KOPT-K1 (cell line): ENCODE measurements around the gene GLRA3.

ENCODE experiments used
- H3K27ac ChIP-seq: fragments of 200-600 bp; sonication (generic); 2 replicates; pipeline ENCODE4 v1.5.1; 2016; ENCODE audit warnings: antibody characterized with exemption, mild to moderate bottlenecking, low read depth, low read length; ENCODE audit not compliant: poor library complexity, severe bottlenecking
- H3K36me3 ChIP-seq: fragments of 200-600 bp; sonication (generic); 2 replicates; pipeline ENCODE4 v1.5.1; 2017; ENCODE audit warnings: antibody characterized with exemption, mild to moderate bottlenecking, low read length, moderate library complexity; ENCODE audit not compliant: insufficient read depth
- H3K9me3 ChIP-seq: fragments of 200-600 bp; sonication (generic); 2 replicates; pipeline ENCODE4 v1.5.1; 2017; ENCODE audit warnings: antibody characterized with exemption, low read length, mild to moderate bottlenecking; ENCODE audit not compliant: insufficient read depth, poor library complexity, severe bottlenecking

Gene GLRA3

DNA sequence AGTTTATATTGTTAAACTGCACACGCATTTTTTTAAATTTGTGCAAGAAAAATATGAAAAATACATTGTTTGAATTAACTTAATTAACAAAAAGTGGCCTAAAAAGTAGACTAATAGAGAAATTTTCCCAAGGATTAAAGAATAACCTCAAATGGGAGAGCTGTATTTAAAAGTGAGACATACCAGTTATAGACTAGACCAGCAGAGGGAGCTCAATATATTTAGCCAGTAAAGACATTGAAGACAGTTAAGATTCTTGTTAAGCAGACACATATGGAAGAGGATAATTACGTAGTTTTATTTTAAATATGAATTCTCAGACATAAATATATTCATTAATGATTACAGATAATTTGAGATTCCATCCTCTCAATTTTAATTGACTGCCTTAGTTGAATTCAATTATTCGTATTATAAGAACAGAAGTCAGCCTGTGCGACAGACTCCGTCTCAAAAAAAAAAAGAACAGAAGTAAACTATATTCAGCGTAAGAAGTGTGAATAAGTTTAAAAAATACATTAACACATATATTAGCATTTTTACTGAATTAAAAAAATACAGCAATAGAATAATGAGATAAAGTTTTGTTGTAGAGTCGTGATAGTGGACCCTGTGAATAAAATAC is 64.8 kb downstream of the GLRA3 start:
- H3K36me3 ChIP-seq: no peaks in the 10 kb centered on the region
- H3K27ac ChIP-seq: no peak overlapping the region
- no peaks in the 10 kb centered on the region for H3K9me3 ChIP-seq

DNA sequence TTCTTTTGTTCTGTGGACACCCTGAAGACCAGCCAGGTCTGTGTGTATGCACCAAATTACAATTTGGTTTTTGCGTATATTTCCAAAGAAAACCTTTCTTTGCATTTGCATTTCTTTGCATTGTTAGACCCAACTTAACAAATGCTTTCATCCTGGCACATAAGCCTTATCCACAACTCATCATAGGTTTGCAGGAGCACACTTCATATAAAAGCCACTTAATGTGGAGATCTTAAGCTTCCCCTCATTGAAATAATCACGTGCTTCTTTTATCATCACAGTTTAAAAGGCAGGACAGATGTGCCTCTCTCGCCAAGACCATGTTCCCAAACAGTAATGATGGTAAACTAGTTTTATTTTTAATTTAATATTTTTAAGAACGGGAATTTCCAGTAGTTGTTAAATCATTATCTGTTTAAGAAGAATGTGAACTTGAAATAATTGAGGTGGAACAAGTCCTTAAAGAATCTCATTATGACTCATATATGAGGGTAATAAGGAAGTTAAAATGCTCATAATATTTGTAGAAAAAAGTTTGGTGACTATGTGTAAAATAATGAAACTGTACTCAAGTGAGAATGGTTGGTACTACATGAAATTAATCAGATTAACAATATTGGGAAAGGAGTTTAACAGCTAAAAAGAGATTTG is 65.5 kb downstream of the GLRA3 start:
- Histone ChIP-seq H3K27ac (no peak overlapping the region), H3K9me3 (no peaks in the 10 kb centered on the region), H3K36me3 (no peaks in the 10 kb centered on the region)

- Histone ChIP-seq H3K9me3 (no peaks in the 10 kb centered on the region), H3K36me3 (no peaks in the 10 kb centered on the region), H3K27ac (no peak overlapping the region)
Observed at GRCh38 chr4:174761451-174761850, 67.6 kb downstream of the GLRA3 start.

DNA sequence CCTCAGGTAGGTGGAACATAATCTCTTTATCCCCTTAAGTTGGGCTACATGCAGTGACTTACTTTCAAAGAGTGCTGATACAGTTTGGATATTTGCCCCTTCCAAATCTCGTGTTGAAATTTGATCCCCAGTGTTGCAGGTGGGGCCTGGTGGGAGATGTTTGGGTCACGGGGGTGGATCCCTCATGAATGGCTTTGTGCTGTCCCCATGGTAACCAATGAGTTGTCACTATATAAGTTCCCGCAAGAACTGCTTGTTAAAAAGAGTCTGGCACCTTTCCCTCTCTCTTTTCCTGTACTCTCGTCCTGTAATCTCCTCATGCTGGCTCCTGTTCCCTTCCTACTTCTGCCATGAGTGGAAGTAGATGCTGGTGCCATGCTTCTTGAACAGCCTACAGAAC is 71.3 kb downstream of the GLRA3 start:
- H3K36me3 ChIP-seq: no peaks in the 10 kb centered on the region
- H3K27ac ChIP-seq: no peak overlapping the region
- H3K9me3 ChIP-seq: no peaks in the 10 kb centered on the region

DNA sequence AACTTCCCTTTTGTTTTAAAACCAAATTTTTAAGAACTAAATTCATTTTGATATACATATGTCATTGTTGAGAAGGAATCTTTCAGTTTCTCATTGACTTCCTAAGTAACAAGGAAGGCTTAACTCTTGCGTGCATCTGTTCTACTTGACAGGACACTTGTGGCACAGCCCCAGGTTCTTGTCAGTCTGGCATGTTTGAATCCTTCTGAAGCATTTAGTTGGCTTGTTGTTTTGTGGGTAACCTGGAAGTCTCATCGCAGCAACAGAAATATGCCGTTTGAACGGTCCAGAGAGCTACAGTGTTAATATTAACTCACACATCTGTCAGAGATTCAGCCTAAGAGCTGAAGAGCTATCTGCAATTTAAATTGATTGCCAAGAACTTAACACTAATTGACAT is 76.0 kb downstream of the GLRA3 start:
- Histone ChIP-seq H3K9me3 (no peaks in the 10 kb centered on the region), H3K27ac (no peak overlapping the region), H3K36me3 (no peaks in the 10 kb centered on the region)

- Histone ChIP-seq H3K9me3 (no peaks in the 10 kb centered on the region), H3K27ac (no peak overlapping the region), H3K36me3 (no peaks in the 10 kb centered on the region)
Observed at GRCh38 chr4:174752026-174752425, 77.0 kb downstream of the GLRA3 start.

DNA sequence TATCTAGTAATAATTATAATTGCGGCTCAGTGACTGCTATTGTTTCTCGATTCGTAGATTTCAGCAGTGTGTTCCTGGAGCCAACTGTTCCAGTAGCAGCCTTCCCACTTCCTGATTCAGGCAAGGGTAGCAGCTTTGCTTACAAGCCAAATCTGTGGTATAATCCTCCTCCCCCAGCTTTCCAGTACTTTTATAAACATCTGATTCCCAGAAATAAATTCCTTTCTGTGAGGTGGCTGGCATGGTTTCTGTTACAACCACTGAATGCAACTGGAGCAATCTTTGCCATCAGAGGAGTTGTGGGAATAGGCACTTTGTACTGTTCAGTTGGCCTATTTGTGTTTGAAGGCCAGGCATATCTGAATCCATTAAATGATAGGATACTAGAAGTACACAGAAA is 80.0 kb downstream of the GLRA3 start:
- Histone ChIP-seq H3K9me3 (no peaks in the 10 kb centered on the region), H3K27ac (no peak overlapping the region), H3K36me3 (no peaks in the 10 kb centered on the region)

- no peaks in the 10 kb centered on the region for H3K9me3 ChIP-seq
- H3K36me3 ChIP-seq: no peaks in the 10 kb centered on the region
- no peak overlapping the region for H3K27ac ChIP-seq
Observed at GRCh38 chr4:174746710-174747109, 82.3 kb downstream of the GLRA3 start.

- Histone ChIP-seq H3K9me3 (no peaks in the 10 kb centered on the region), H3K36me3 (no peaks in the 10 kb centered on the region), H3K27ac (no peak overlapping the region)
Observed at GRCh38 chr4:174742561-174742960, 86.5 kb downstream of the GLRA3 start.

GRCh38 chr4:174739576-174739975 is 89.5 kb downstream of the GLRA3 start:
- Histone ChIP-seq H3K36me3 (no peaks in the 10 kb centered on the region), H3K9me3 (no peaks in the 10 kb centered on the region), H3K27ac (no peak overlapping the region)

- no peaks in the 10 kb centered on the region for H3K9me3 ChIP-seq
- H3K27ac ChIP-seq: no peak overlapping the region
- H3K36me3 ChIP-seq: no peaks in the 10 kb centered on the region
Observed at GRCh38 chr4:174734181-174734580, 94.9 kb downstream of the GLRA3 start.

GRCh38 chr4:174717828-174718227 is 111.2 kb downstream of the GLRA3 start:
- Histone ChIP-seq H3K36me3 (no peaks in the 10 kb centered on the region), H3K9me3 (no peaks in the 10 kb centered on the region), H3K27ac (no peak overlapping the region)

GRCh38 chr4:174716986-174717770 is 111.9 kb downstream of the GLRA3 start:
- Histone ChIP-seq H3K9me3 (no peaks in the 10 kb centered on the region), H3K36me3 (no peaks in the 10 kb centered on the region), H3K27ac (no peak overlapping the region)

- H3K27ac ChIP-seq: no peak overlapping the region
- no peaks in the 10 kb centered on the region for H3K9me3 ChIP-seq
- H3K36me3 ChIP-seq: no peaks in the 10 kb centered on the region
Observed at GRCh38 chr4:174714393-174715211, 114.4 kb downstream of the GLRA3 start.

GRCh38 chr4:174713821-174714220 is 115.2 kb downstream of the GLRA3 start:
- no peaks in the 10 kb centered on the region for H3K36me3 ChIP-seq
- no peak overlapping the region for H3K27ac ChIP-seq
- H3K9me3 ChIP-seq: no peaks in the 10 kb centered on the region
